Small intestine (tissue), 7 donors: Measurements from ENCODE around the gene ABTB2. TPM values are rescaled to one million over a fixed set of nuclear protein-coding genes. Genes with fewer than 3 reads are reported as not detected.
A peak's percentile ranks its signal among the peaks of the same experiment; 100 is the strongest.

ENCODE experiments used
- DNase-seq, 2 donors: peaks; one replicate each; pipeline versions ENCODE4 v3.0.0 to v3.0.0-alpha.2; 2013
- FAIRE-seq: peaks from 2 replicates; lab custom pipeline; 2012; peaks lifted over from hg19 to GRCh38; lab: Jason Lieb, UNC
- H3K27ac ChIP-seq, 3 donors: one replicate each; pipeline ENCODE4 v1.5.1; 2013; ENCODE audit warnings: low read length in 2 of 3, mild to moderate bottlenecking in 2 of 3, control low read depth in 1 of 3, inconsistent platforms in 1 of 3, low read depth in 1 of 3, moderate library complexity in 1 of 3
- H3K27me3 ChIP-seq, 3 donors: one replicate each; pipeline ENCODE4 v1.6.1; 2013; ENCODE audit warnings: low read length in 3 of 3, inconsistent platforms in 1 of 3; ENCODE audit not compliant: control insufficient read depth in 3 of 3, insufficient read depth in 3 of 3
- H3K36me3 ChIP-seq, 3 donors: one replicate each; pipeline ENCODE4 v1.6.1; 2013; ENCODE audit warnings: low read length in 3 of 3, inconsistent platforms in 1 of 3, low read depth in 1 of 3, mild to moderate bottlenecking in 1 of 3, moderate library complexity in 1 of 3; ENCODE audit not compliant: control insufficient read depth in 3 of 3, insufficient read depth in 2 of 3
- H3K4me1 ChIP-seq, 3 donors: one replicate each; pipeline ENCODE4 v1.6.1; 2013; ENCODE audit warnings: low read length in 2 of 3, inconsistent platforms in 1 of 3, low read depth in 1 of 3, mild to moderate bottlenecking in 1 of 3, moderate library complexity in 1 of 3; ENCODE audit not compliant: control insufficient read depth in 3 of 3, insufficient read depth in 2 of 3
- H3K4me3 ChIP-seq, 3 donors: one replicate each; pipeline ENCODE4 v1.5.1; 2013; ENCODE audit warnings: low read length in 3 of 3, control low read depth in 1 of 3, inconsistent platforms in 1 of 3, low read depth in 1 of 3, mild to moderate bottlenecking in 1 of 3, moderate library complexity in 1 of 3
- H3K9me3 ChIP-seq, 2 donors: one replicate each; pipeline ENCODE4 v1.6.1; 2013; ENCODE audit warnings: low read depth in 1 of 2, low read length in 1 of 2; ENCODE audit not compliant: control insufficient read depth in 2 of 2, insufficient read depth in 1 of 2
- WGBS, 3 donors: extraction: QIAGEN DNeasy Blood & Tissue Kit; methylation state at CpG; one replicate each; pipeline ENCODE4 v1.1.7; 2013; 5-methylcytosine and 5-hydroxymethylcytosine counted together
- polyA plus RNA-seq, 4 donors: library from polyadenylated mRNA; stranded (reverse) in 3 of 4; unstranded in 1 of 4; fragments of 200-250 nt in 3 of 4; fragments of 120-200 nt in 1 of 4; gene quantifications; one replicate each; pipeline versions ENCODE4 v1.2.1 to v1.2.3, GENCODE V29; 2013
- donor health status: healthy with polysubstance abuse.
- donor health status: control.
- donor health status: control.
- donor health status: Bipolar disorder and iron deficiency.
- donor health status: healthy.

ABTB2 gene
- polyA plus RNA-seq, 4 donors: 0.64 to 25.1 (median 13.5) TPM

GRCh38 chr11:34198523-34198922, 159.3 kb downstream of the ABTB2 start:
- Histone ChIP-seq H3K36me3 (peaks cover 0 to 9% (median 0%) of the 10 kb centered on the region in 3 donors), H3K4me1 (no peaks in the 10 kb centered on the region), H3K27me3 (no peaks in the 10 kb centered on the region), H3K9me3 (no peaks in the 10 kb centered on the region), H3K4me3 (no peak overlapping the region), H3K27ac (no peak overlapping the region)
- WGBS, 3 donors: 77 to 86% (median 80%) methylated on average over 6 of the region's 6 CpGs
- DNase-seq (peak in 1 of 2 donors; percentile 14), FAIRE-seq (no peak)

- no peak overlapping the region for H3K27ac ChIP-seq
- FAIRE-seq (no peak), DNase-seq (no peak)
- no peak overlapping the region for H3K4me3 ChIP-seq
- peaks cover 0 to 14% (median 0%) of the 10 kb centered on the region in 3 donors for H3K36me3 ChIP-seq
- no peaks in the 10 kb centered on the region for H3K4me1 ChIP-seq
- no peaks in the 10 kb centered on the region for H3K27me3 ChIP-seq
- no peaks in the 10 kb centered on the region for H3K9me3 ChIP-seq
- 92 to 97% (median 95%) methylated on average over 15 to 16 of the region's 16 CpGs for WGBS, 3 donors
Measured at GRCh38 chr11:34197256-34197655, 160.6 kb downstream of the ABTB2 start.

- no peak overlapping the region for H3K4me3 ChIP-seq
- no peak overlapping the region for H3K27ac ChIP-seq
- 90 to 94% (median 92%) methylated on average over 12 to 13 of the region's 13 CpGs for WGBS, 3 donors
- H3K27me3 ChIP-seq: no peaks in the 10 kb centered on the region
- peaks cover 0 to 14% (median 0%) of the 10 kb centered on the region in 3 donors for H3K36me3 ChIP-seq
- H3K4me1 ChIP-seq: no peaks in the 10 kb centered on the region
- H3K9me3 ChIP-seq: no peaks in the 10 kb centered on the region
- FAIRE-seq (no peak), DNase-seq (no peak)
Measured at GRCh38 chr11:34194576-34195335, 163.1 kb downstream of the ABTB2 start.

GRCh38 chr11:34192481-34193401, 165.1 kb downstream of the ABTB2 start:
- H3K27ac ChIP-seq: peak overlapping the region in 1 of 3 donors; percentile 75
- 54 to 62% (median 60%) methylated on average over 13 to 14 of the region's 14 CpGs for WGBS, 3 donors

GRCh38 chr11:34191578-34191977, 166.2 kb downstream of the ABTB2 start:
- no peaks in the 10 kb centered on the region for H3K27me3 ChIP-seq
- peaks cover 0 to 11% (median 0%) of the 10 kb centered on the region in 3 donors for H3K36me3 ChIP-seq
- no peak overlapping the region for H3K4me3 ChIP-seq
- 86 to 95% (median 88%) methylated on average over 5 of the region's 5 CpGs for WGBS, 3 donors
- no peaks in the 10 kb centered on the region for H3K9me3 ChIP-seq
- H3K4me1 ChIP-seq: peaks cover 0 to 6% (median 0%) of the 10 kb centered on the region in 3 donors
- FAIRE-seq (no peak), DNase-seq (no peak)
- no peak overlapping the region for H3K27ac ChIP-seq

More at GRCh38 chr11:34192481-34193401, 165.1 kb downstream of the ABTB2 start:
- Histone ChIP-seq H3K27me3 (no peaks in the 10 kb centered on the region), H3K4me1 (peaks cover 0 to 6% (median 0%) of the 10 kb centered on the region in 3 donors), H3K36me3 (peaks cover 0 to 14% (median 0%) of the 10 kb centered on the region in 3 donors), H3K4me3 (no peak overlapping the region), H3K9me3 (no peaks in the 10 kb centered on the region)
- no peak for FAIRE-seq
- peak; percentile 26 to 79 for DNase-seq

- Histone ChIP-seq H3K27ac (no peak overlapping the region), H3K4me3 (no peak overlapping the region), H3K9me3 (no peaks in the 10 kb centered on the region), H3K27me3 (no peaks in the 10 kb centered on the region), H3K36me3 (peaks cover 0 to 7% (median 0%) of the 10 kb centered on the region in 3 donors), H3K4me1 (peaks cover 0 to 6% (median 0%) of the 10 kb centered on the region in 3 donors)
- no peak for DNase-seq
- 83 to 88% (median 86%) methylated on average over 7 to 8 of the region's 8 CpGs for WGBS, 3 donors
- FAIRE-seq: no peak
Measured at GRCh38 chr11:34190192-34191139, 167.3 kb downstream of the ABTB2 start.

- Histone ChIP-seq H3K36me3 (peaks cover 0 to 7% (median 0%) of the 10 kb centered on the region in 3 donors), H3K4me1 (peaks cover 0 to 6% (median 0%) of the 10 kb centered on the region in 3 donors), H3K4me3 (no peak overlapping the region), H3K27me3 (no peaks in the 10 kb centered on the region), H3K9me3 (no peaks in the 10 kb centered on the region), H3K27ac (no peak overlapping the region)
- WGBS, 3 donors: 81 to 88% (median 84%) methylated on average over 9 of the region's 9 CpGs
- FAIRE-seq (no peak), DNase-seq (no peak)
Measured at GRCh38 chr11:34189191-34189590, 168.6 kb downstream of the ABTB2 start.
